Stimulated activated CD8-positive, alpha-beta memory T cell treated with anti-CD3 and anti-CD28 coated beads, Interleukin-4, amount 100 ng/mL, for 4 hours (primary cell): ENCODE results near the gene DCTD.
"Not testable (repeated sequence)": the region's sequence is repeated elsewhere in the genome, so short reads cannot be mapped to it uniquely, and the experiment has no call there.

Experiments
- DNase-seq, 2 donors: peaks; one replicate each; pipeline ENCODE4 v3.0.0-alpha.2; 2020; ENCODE audit warnings: low read depth in 2 of 2, low spot score in 1 of 2

The DCTD gene

GRCh38 chr4:182922501-182923284 lies 5.5 kb upstream of the DCTD start:
- no peak for DNase-seq

- DNase-seq: no peak
These were observed 4.4 kb upstream of the DCTD start for GRCh38 chr4:182921608-182922007.

- no peak for DNase-seq
These were observed 3.5 kb upstream of the DCTD start for GRCh38 chr4:182920676-182921075.

- no peak for DNase-seq
These were observed 1.7 kb upstream of the DCTD start for GRCh38 chr4:182918791-182919302.

- no peak for DNase-seq
These were observed 940 bp upstream of the DCTD start for GRCh38 chr4:182918044-182918607.

GRCh38 chr4:182916483-182917181 lies 554 bp downstream of the DCTD start:
- DNase-seq: no peak

GRCh38 chr4:182914357-182914756 lies 2.8 kb downstream of the DCTD start:
- DNase-seq: no peak

- DNase-seq: no peak
These were observed 3.6 kb downstream of the DCTD start for GRCh38 chr4:182913621-182914020.

GRCh38 chr4:182913036-182913435 lies 4.2 kb downstream of the DCTD start:
- DNase-seq: no peak

- DNase-seq: no peak
These were observed 9.1 kb downstream of the DCTD start for GRCh38 chr4:182908124-182908523.

- no peak for DNase-seq
These were observed 9.8 kb downstream of the DCTD start for GRCh38 chr4:182907396-182907795.

- DNase-seq: no peak
These were observed 10.4 kb downstream of the DCTD start for GRCh38 chr4:182906786-182907185.

- DNase-seq: no peak
These were observed 12.1 kb downstream of the DCTD start for GRCh38 chr4:182905038-182905437.

GRCh38 chr4:182904211-182904761 lies 12.9 kb downstream of the DCTD start:
- no peak for DNase-seq

- no peak for DNase-seq
These were observed 14.2 kb downstream of the DCTD start for GRCh38 chr4:182903013-182903412.

GRCh38 chr4:182901337-182901736 lies 15.8 kb downstream of the DCTD start:
- DNase-seq: no peak

GRCh38 chr4:182900021-182900420 lies 17.2 kb downstream of the DCTD start:
- DNase-seq: not testable (repeated sequence)

GRCh38 chr4:182898479-182898799 lies 18.7 kb downstream of the DCTD start:
- no peak for DNase-seq

GRCh38 chr4:182897601-182898478 lies 19.3 kb downstream of the DCTD start:
- no peak for DNase-seq

GRCh38 chr4:182896421-182896820 lies 20.8 kb downstream of the DCTD start:
- no peak for DNase-seq

- DNase-seq: no peak
These were observed 21.3 kb downstream of the DCTD start for GRCh38 chr4:182895791-182896292.
